Myocyte (in vitro differentiated cells): ENCODE measurements around the gene NPY4R2. TPM values are rescaled to one million over a fixed set of nuclear protein-coding genes. Genes with fewer than 3 reads are reported as not detected.
"Not testable (repeated sequence)": the region's sequence is repeated elsewhere in the genome, so short reads cannot be mapped to it uniquely, and the experiment has no call there.

Source experiments
- DNase-seq: peaks from one replicate; pipeline ENCODE4 v3.0.0-alpha.2; 2012; ENCODE audit warnings: low read depth
- polyA plus RNA-seq: library from polyadenylated mRNA; unstranded; fragments of >200 nt; gene quantifications from one replicate; pipeline ENCODE4 v1.2.1, GENCODE V29; 2012; ENCODE audit warnings: missing spikeins
- total RNA-seq: library from RNA; depleted of rRNA; stranded (reverse); fragments of >200 nt; gene quantifications from 2 replicates; pipeline ENCODE4 v1.2.3, GENCODE V29; 2014

The NPY4R2 gene
- not detected in 2 replicates for total RNA-seq
- polyA plus RNA-seq, result not detected

DNA sequence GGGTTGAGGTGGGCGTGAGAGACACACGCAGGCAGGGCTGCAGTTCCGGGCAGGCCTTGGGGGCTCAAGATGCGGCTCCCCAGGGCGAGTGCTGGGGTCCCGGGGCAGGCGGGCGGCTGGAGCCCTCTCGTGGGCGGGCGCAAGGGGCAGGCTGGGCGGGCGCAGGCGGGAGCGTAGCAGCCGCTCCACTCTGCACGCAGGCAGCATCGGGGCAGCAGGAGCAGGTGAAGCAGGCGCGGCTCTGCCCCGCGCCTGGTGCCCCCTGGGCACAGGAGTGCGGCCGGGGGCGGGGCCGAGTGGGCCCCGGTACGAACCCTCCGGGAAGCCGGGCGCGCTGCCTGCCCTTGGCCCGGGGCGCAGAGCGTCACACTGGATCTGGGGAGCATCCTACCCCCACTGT lies at the start of gene NPY4R2:
Gene NPY4R2 (plus strand): TSS at position 188 of the 400 bp plus-strand sequence. CDS start 3,326 bp downstream, outside the sequence.
- not testable (repeated sequence) for DNase-seq

GRCh38 chr10:47870887-47871286 lies 47.6 kb upstream of the NPY4R2 start:
- not testable (repeated sequence) for DNase-seq

DNA sequence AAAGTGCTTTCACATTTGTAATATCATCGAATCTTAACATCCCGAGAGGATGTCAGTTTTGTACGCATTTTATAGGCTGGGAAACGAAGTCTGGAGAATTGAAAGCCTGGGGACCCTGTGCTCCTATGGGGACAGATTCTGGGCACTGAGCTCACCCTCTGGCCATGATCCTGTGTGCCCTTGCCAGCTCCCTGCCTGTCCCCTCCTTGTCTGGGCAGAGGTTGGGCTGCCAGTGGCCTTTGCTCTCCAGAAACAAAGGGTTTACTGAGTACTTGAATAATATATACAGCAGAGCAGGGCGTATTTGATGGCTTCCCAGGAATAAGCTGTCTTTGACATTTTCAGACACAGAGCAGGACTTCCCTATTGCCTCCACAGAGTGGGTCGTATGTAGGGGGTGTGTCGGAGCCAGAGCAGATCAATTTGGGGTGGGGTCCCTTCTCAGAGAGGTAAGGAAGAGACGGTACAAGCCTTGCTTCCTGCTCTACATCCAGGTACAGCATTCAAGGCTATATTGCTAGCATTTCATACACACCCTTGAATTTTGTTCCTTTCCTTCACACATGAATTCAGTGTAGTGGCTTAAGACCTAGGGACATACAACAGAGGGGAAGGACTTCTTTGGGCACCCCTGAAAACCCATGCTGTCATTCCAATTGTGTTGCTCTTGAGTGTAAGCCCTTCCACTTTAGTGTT lies 46.8 kb upstream of the NPY4R2 start:
- not testable (repeated sequence) for DNase-seq

DNA sequence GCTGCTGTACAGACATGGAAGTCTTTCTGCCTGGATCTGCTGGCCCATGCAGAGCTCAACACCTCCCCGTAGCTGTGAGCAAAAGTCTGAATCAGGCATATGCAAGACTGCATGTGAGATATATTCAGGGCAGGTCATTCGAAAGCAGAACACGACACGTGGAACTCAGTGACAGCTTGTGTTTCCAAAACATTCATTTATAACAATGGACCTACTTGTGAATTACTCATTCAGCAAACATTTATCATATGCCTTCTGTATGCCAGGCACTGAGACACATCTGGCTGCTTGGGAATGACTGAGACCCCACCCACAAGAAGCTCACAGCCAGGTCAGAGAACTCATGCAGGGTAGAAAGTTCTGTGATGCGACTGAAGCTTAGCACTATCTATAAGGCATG lies 46.2 kb upstream of the NPY4R2 start:
- DNase-seq, result not testable (repeated sequence)

- DNase-seq, result not testable (repeated sequence)
These were observed 34.2 kb upstream of the NPY4R2 start for GRCh38 chr10:47884239-47884638.

DNA sequence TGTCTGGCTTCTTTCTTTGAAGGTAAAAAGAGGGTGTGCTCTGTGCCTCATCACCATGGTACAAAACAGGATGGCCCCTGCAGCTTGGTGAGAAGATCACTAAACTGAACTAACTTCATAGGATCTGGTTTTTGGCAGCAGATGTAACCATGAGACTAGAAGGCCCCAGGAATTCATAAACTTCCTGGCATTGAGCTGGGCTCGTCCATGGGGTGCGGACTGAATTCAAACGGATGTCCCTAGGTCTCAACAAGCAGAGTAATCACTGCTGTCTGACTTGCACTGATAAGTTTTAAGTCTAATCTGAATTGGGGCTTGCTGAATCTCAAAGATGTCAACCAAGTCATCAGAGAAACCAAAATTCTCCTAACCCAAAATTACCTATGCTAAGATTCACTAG lies 33.5 kb upstream of the NPY4R2 start:
- not testable (repeated sequence) for DNase-seq

DNA sequence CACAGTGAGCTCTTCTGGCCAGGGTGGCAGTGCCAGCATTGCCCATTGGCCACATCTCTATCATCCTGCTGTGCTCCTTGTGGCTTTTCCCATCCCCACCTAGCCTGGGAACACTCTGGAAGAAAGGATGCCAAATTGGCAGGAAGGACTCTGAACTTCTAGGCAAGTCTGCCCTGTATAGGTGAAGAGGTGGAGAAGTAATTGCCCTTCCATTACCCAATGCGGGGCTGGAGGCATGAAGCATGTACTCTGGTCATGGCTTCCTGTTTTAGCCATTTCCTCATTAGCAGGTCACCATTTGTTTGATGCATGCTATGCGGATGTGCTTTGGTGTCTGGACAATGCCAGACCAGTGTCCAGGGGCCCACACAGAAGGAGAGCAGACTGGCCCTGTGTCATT lies 32.1 kb upstream of the NPY4R2 start:
- not testable (repeated sequence) for DNase-seq

- not testable (repeated sequence) for DNase-seq
These were observed 31.6 kb upstream of the NPY4R2 start for GRCh38 chr10:47886827-47887226.

- DNase-seq, result not testable (repeated sequence)
These were observed 27.7 kb upstream of the NPY4R2 start for GRCh38 chr10:47890737-47891136.

GRCh38 chr10:47892494-47893261 lies 25.8 kb upstream of the NPY4R2 start:
- DNase-seq, result not testable (repeated sequence)

GRCh38 chr10:47894571-47894970 lies 23.9 kb upstream of the NPY4R2 start:
- not testable (repeated sequence) for DNase-seq

GRCh38 chr10:47897813-47898212 lies 20.6 kb upstream of the NPY4R2 start:
- not testable (repeated sequence) for DNase-seq

DNA sequence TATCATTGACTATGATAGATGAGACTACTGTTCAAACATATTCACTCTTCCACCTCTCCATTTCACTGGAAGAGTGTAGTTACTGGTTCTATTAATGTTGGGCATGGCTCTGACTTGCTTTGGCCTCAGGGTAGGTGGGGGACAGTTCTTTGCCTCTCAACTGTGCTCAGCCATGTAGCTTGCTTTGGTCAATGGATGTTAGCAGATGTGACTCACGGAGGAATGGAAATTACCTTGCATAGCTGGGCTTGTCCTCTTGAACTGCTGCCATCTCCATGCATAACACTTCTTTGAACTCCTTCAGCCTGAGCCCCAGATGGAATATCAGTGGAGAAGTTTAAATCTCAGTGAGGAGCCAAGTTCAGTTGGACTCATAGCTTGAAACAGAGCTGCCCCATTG lies 9.1 kb upstream of the NPY4R2 start:
- DNase-seq, result not testable (repeated sequence)

- DNase-seq, result not testable (repeated sequence)
These were observed 8.0 kb upstream of the NPY4R2 start for GRCh38 chr10:47910486-47910885.

- not testable (repeated sequence) for DNase-seq
These were observed 4.4 kb upstream of the NPY4R2 start for GRCh38 chr10:47914052-47914451.

- DNase-seq, result not testable (repeated sequence)
These were observed 2.5 kb upstream of the NPY4R2 start for GRCh38 chr10:47915849-47916548.

GRCh38 chr10:47920610-47921009 lies 2.1 kb downstream of the NPY4R2 start:
- not testable (repeated sequence) for DNase-seq

- not testable (repeated sequence) for DNase-seq
These were observed 4.0 kb downstream of the NPY4R2 start for GRCh38 chr10:47922503-47922902.

DNA sequence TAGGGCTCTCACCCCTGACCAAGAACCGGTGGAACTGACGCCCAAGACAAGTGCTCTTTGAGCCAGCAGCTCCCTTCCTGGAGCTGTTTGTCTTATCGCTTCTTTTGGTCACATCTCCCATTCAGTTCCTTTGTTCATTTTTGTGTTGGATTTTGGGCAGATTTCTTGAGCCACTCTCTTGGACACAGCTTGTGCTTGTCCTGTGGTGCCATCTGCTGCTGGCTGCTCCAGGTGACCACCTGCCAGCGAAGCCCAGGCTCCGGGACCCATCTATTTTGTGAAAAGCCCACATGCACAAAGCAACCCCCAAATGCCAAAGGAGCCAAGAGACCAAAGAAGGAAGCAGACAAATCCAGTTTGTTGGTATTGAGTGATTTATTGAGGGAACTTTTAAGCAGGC lies 6.2 kb downstream of the NPY4R2 start:
- not testable (repeated sequence) for DNase-seq

DNA sequence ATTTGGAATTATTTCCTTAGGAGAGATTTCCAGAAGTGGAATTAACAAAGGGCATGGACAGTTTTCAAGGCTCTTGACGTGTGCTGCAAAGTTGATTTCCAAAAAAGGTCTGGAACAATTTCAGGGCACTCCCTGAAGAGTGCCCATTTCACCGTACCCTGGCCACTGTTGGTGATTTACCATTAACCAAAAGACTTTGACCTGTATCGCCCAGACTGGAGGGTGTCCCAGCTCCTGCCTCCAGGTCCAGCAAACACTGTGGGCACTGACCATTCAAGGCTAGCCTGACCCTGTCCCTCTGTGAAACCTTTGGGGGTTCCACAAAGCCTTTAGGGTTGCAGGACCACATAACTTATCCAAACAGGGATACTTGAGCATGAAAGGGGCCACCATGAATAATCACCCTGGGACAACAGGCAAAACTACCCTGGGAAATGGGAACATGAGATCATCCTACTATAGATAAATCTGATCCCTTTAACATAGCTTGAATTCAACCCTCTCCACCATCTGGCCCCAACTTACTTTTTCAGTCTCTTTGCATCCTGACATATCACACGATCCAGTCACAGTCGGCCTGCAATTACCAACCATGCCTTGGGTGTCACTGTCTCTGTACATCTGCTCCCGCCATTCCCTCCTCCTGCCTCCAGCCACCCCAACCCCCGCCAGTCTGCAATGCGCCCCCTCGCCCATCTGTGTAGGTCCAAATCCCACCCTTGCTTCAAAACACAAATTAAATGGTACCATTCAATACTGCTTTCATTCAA lies 8.9 kb downstream of the NPY4R2 start:
- not testable (repeated sequence) for DNase-seq

GRCh38 chr10:47928225-47928624 lies 9.8 kb downstream of the NPY4R2 start:
- DNase-seq, result not testable (repeated sequence)
